A549 (cell line): ENCODE measurements around the gene MME.

Experiments
- BHLHE40 ChIP-seq: IDR thresholded peaks from 2 replicates; pipeline ENCODE4 v1.6.1; 2012; ENCODE audit warnings: low read depth, low read length, inconsistent platforms
- CTCF ChIP-seq: fragments of >200 bp; sonication (Bioruptor Twin); formaldehyde crosslinking; IDR thresholded peaks from 3 replicates; pipeline ENCODE4 v1.5.1; 2016
- EP300 ChIP-seq, 2 experiments: fragments of >200 bp; sonication (Bioruptor Twin); formaldehyde crosslinking; IDR thresholded peaks; 2 replicates in 1 of 2; 3 replicates in 1 of 2; pipeline ENCODE4 v1.6.1; 2016 to 2017
- MAX ChIP-seq: IDR thresholded peaks from 2 replicates; pipeline ENCODE4 v1.6.1; 2012
- POLR2A ChIP-seq: IDR thresholded peaks from 2 replicates; pipeline ENCODE4 v1.6.1; 2012; ENCODE audit warnings: mild to moderate bottlenecking, low read length
- SREBF2 ChIP-seq: fragments of 450-650 bp; IDR thresholded peaks from 2 replicates; pipeline ENCODE4 v1.6.1; 2014; ENCODE audit warnings: mild to moderate bottlenecking, moderate library complexity
- ZFP36 ChIP-seq: fragments of 450-650 bp; IDR thresholded peaks from 2 replicates; pipeline ENCODE4 v1.6.1; 2014; ENCODE audit warnings: borderline replicate concordance; ENCODE audit not compliant: partially characterized antibody

DNA sequence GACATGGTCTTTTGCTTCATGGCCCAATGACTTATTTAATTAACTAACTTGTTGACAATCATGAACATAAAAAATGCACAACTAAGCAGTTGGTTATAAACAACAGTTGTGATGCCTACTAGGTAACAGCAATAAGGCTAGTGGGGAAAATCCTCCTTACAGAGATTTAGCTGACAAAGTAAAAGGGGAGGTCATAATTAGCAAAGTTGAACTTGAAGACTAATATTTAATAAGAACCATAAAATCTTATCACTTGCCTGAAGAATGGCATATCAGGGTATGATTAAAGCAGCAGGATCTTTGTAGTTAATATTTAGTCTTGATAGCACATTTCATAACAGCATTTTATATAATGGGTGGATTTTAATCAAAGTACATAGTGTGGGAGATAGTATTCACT, 84.2 kb downstream of the MME start:
- TF ChIP-seq ZFP36 (no peak), POLR2A (no peak), SREBF2 (no peak), CTCF (no peak), BHLHE40 (no peak), MAX (no peak), EP300 (IDR thresholded peaks at IDR 0.05) (no peak)
